Left ventricle myocardium inferior (tissue), 1 donor: ENCODE measurements around the gene AKT1S1. TPM values are rescaled to one million over a fixed set of nuclear protein-coding genes. Genes with fewer than 3 reads are reported as not detected.
A peak's percentile ranks its signal among the peaks of the same experiment; 100 is the strongest.
"Not testable (repeated sequence)": the region's sequence is repeated elsewhere in the genome, so short reads cannot be mapped to it uniquely, and the experiment has no call there.

Experiments
- DNase-seq: peaks from one replicate; pipeline ENCODE4 v3.0.0-alpha.2; 2020
- H3K27ac ChIP-seq: fragments of 200-600 bp; replicated peaks from 2 replicates; pipeline ENCODE4 v1.8.0; 2021
- H3K27me3 ChIP-seq: fragments of 200-600 bp; 2 replicates; pipeline ENCODE4 v1.8.0; 2021; ENCODE audit warnings: low read depth
- H3K36me3 ChIP-seq: fragments of 200-600 bp; 2 replicates; pipeline ENCODE4 v1.8.0; 2021
- H3K4me1 ChIP-seq: fragments of 200-600 bp; 2 replicates; pipeline ENCODE4 v1.8.0; 2021
- H3K4me3 ChIP-seq: fragments of 200-600 bp; 2 replicates; pipeline ENCODE4 v1.8.0; 2021; ENCODE audit warnings: mild to moderate bottlenecking, moderate library complexity
- H3K9me3 ChIP-seq: fragments of 200-600 bp; replicated peaks from 2 replicates; pipeline ENCODE4 v1.8.0; 2021
- CTCF ChIP-seq: fragments of 200-600 bp; IDR thresholded peaks from 2 replicates; pipeline ENCODE4 v1.8.0; 2021; ENCODE audit warnings: antibody characterized with exemption, mild to moderate bottlenecking, borderline replicate concordance
- intact Hi-C: fragments of 100-400 bp; cut with micrococcal nuclease; formaldehyde crosslinking; loops from one replicate; pipeline ENCODE4 v1.11.0; 2022
- microRNA-seq: library from miRNA; unstranded; fragments of <30 nt; microRNA quantifications from one replicate; pipeline ENCODE4 v1.2.0, GENCODE V29; 2020
- total RNA-seq: library from RNA; stranded (reverse); fragmentation: NEBNext Ultra II Directional; extraction: Animal tissue kit (Norgen Biotek cat#: 25700); gene quantifications from one replicate; pipeline ENCODE4 v1.2.1, GENCODE V29; 2021
- donor health status: DM: no; HTN: yes; CAD: no; lungs with severe emphysema.

AKT1S1 gene
- total RNA-seq, 1 donor from 2014 or later: 36.0 TPM

- Histone ChIP-seq H3K27me3 (no peaks in the 10 kb centered on the region), H3K4me1 (peaks cover 21% of the 10 kb centered on the region), H3K9me3 (no peaks in the 10 kb centered on the region), H3K27ac (no peak overlapping the region), H3K4me3 (no peak overlapping the region), H3K36me3 (peaks cover 38% of the 10 kb centered on the region)
- intact Hi-C loops: no loop called here
- no peak for TF ChIP-seq CTCF
- no peak for DNase-seq
Measured at GRCh38 chr19:49824662-49825061, 52.5 kb downstream of the AKT1S1 start.

GRCh38 chr19:49823472-49823871 is 53.7 kb downstream of the AKT1S1 start:
- Histone ChIP-seq H3K27me3 (no peaks in the 10 kb centered on the region), H3K36me3 (peaks cover 26% of the 10 kb centered on the region), H3K9me3 (no peaks in the 10 kb centered on the region), H3K4me3 (no peak overlapping the region), H3K27ac (no peak overlapping the region), H3K4me1 (peaks cover 33% of the 10 kb centered on the region)
- TF ChIP-seq CTCF: no peak
- intact Hi-C loops: no loop called here
- DNase-seq: no peak

GRCh38 chr19:49820125-49820524 is 57.0 kb downstream of the AKT1S1 start:
- intact Hi-C loops: no loop called here
- TF ChIP-seq CTCF: no peak
- peaks cover 44% of the 10 kb centered on the region for H3K4me1 ChIP-seq
- no peak for DNase-seq
- H3K27me3 ChIP-seq: no peaks in the 10 kb centered on the region
- H3K9me3 ChIP-seq: no peaks in the 10 kb centered on the region
- H3K4me3 ChIP-seq: peak overlapping the region; percentile 86
- H3K27ac ChIP-seq: peak overlapping the region; percentile 92
- H3K36me3 ChIP-seq: peaks cover 22% of the 10 kb centered on the region

- peaks cover 17% of the 10 kb centered on the region for H3K36me3 ChIP-seq
- not testable (repeated sequence) for DNase-seq, H3K27me3 ChIP-seq, H3K9me3 ChIP-seq
- H3K4me1 ChIP-seq: peaks cover 44% of the 10 kb centered on the region
- intact Hi-C loops: loop anchor here (5.0 kb wide), 1 partner anchor 48 kb away; the partner anchor contains the start of gene PNKP
- H3K4me3 ChIP-seq: peak overlapping the region; percentile 86
- H3K27ac ChIP-seq: peak overlapping the region; percentile 92
Measured at GRCh38 chr19:49819452-49820115, 57.6 kb downstream of the AKT1S1 start.

Small RNAs within 50 kb of the gene (microRNA-seq; reads per million reads assigned to microRNA genes)
- gene MIR4749 (not detected), gene MIR4750 (not detected), gene MIR6800 (not detected)

Other genes with a start within 250 kb of the AKT1S1 start
- gene RRAS, start 237.2 kb downstream of the AKT1S1 start, total RNA-seq: 116 TPM
- gene SCAF1, start 235.1 kb downstream of the AKT1S1 start, total RNA-seq: 38.8 TPM
- 34.5 TPM for gene IRF3, start 211.5 kb downstream of the AKT1S1 start, total RNA-seq
- gene BCL2L12, start 211.4 kb downstream of the AKT1S1 start, total RNA-seq: 11.4 TPM
- 112 TPM for gene PRMT1, start 200.1 kb downstream of the AKT1S1 start, total RNA-seq
- 0.49 TPM for gene ADM5, start 187.8 kb downstream of the AKT1S1 start, total RNA-seq
- gene CPT1C, start 186.2 kb downstream of the AKT1S1 start, total RNA-seq: 2.5 TPM
- 0.38 TPM for gene TSKS, start 114.0 kb downstream of the AKT1S1 start, total RNA-seq
- gene AP2A1, start 110.4 kb downstream of the AKT1S1 start, total RNA-seq: 65.5 TPM
- gene FUZ, start 64.1 kb downstream of the AKT1S1 start, total RNA-seq: 18.3 TPM
- gene MED25, start 59.1 kb downstream of the AKT1S1 start, total RNA-seq: 65.8 TPM
- gene PTOV1, start 26.2 kb downstream of the AKT1S1 start, total RNA-seq: 104 TPM
- 45.1 TPM for gene PNKP, start 9.8 kb downstream of the AKT1S1 start, total RNA-seq
- gene TBC1D17, start 347 bp upstream of the AKT1S1 start, total RNA-seq: 47.5 TPM
- gene IL4I1, start 19.5 kb upstream of the AKT1S1 start, total RNA-seq: not detected
- 8.6 TPM for gene ATF5, start 51.9 kb upstream of the AKT1S1 start, total RNA-seq
- gene NUP62, start 52.1 kb upstream of the AKT1S1 start, total RNA-seq: 28.4 TPM
- gene SIGLEC11, start 83.8 kb upstream of the AKT1S1 start, total RNA-seq: 0.55 TPM
- 22.6 TPM for gene VRK3, start 148.0 kb upstream of the AKT1S1 start, total RNA-seq
- gene ZNF473, start 148.7 kb upstream of the AKT1S1 start, total RNA-seq: 2.4 TPM